Medulla oblongata (tissue), 1 donor: Measurements from ENCODE around the gene TMEM258.

ENCODE experiments used
- DNase-seq: peaks from one replicate; pipeline ENCODE4 v3.0.0-alpha.2; 2015; ENCODE audit errors: extremely low spot score

TMEM258 gene

GRCh38 chr11:61792310-61793082, at the start of gene TMEM258, which contains the start of gene FEN1:
TMEM258 (minus strand) TSS chr11:61792599; CDS start chr11:61792558, 41 bp downstream.
FEN1 (plus strand) TSS chr11:61792911; CDS start chr11:61795362, 2,451 bp downstream.
- DNase-seq: peak; percentile 95

GRCh38 chr11:61841636-61842527, 49.5 kb upstream of the TMEM258 start:
- DNase-seq: peak; percentile 68

- DNase-seq: no peak
These were observed 48.0 kb upstream of the TMEM258 start for GRCh38 chr11:61840371-61840770.

GRCh38 chr11:61839742-61840141, 47.3 kb upstream of the TMEM258 start:
- no peak for DNase-seq

- DNase-seq: no peak
These were observed 46.5 kb upstream of the TMEM258 start for GRCh38 chr11:61838921-61839320.

- no peak for DNase-seq
These were observed 46.1 kb upstream of the TMEM258 start for GRCh38 chr11:61838501-61838900.

- no peak for DNase-seq
These were observed 45.1 kb upstream of the TMEM258 start for GRCh38 chr11:61837411-61838005.

- DNase-seq: no peak
These were observed 43.8 kb upstream of the TMEM258 start for GRCh38 chr11:61836193-61836592.

- peak; percentile 68 for DNase-seq
These were observed 42.1 kb upstream of the TMEM258 start for GRCh38 chr11:61834278-61835048.

GRCh38 chr11:61833926-61834277, 41.5 kb upstream of the TMEM258 start:
- DNase-seq: no peak

GRCh38 chr11:61833471-61833870, 41.1 kb upstream of the TMEM258 start:
- DNase-seq: no peak

GRCh38 chr11:61832754-61833153, 40.4 kb upstream of the TMEM258 start:
- no peak for DNase-seq

- DNase-seq: no peak
These were observed 39.8 kb upstream of the TMEM258 start for GRCh38 chr11:61832207-61832606.

GRCh38 chr11:61830237-61831105, 38.1 kb upstream of the TMEM258 start:
- no peak for DNase-seq

- no peak for DNase-seq
These were observed 37.4 kb upstream of the TMEM258 start for GRCh38 chr11:61829806-61830205.

GRCh38 chr11:61828629-61829407, 36.4 kb upstream of the TMEM258 start:
- DNase-seq: peak; percentile 54

- no peak for DNase-seq
These were observed 35.9 kb upstream of the TMEM258 start for GRCh38 chr11:61828379-61828628.

- DNase-seq: peak; percentile 96
These were observed 35.4 kb upstream of the TMEM258 start, which contains the start of gene FADS2 for GRCh38 chr11:61827571-61828378. FADS2 (plus strand) TSS chr11:61828300; CDS start chr11:61828391, 91 bp downstream.

GRCh38 chr11:61826930-61827570, 34.7 kb upstream of the TMEM258 start:
- DNase-seq: peak; percentile 61
